WTC11 (cell line): ENCODE measurements around the gene OTOGL.

ENCODE experiments used
- ELF4 ChIP-seq: sonication (generic); formaldehyde crosslinking; IDR thresholded peaks from 2 replicates; pipeline ENCODE4 v1.8.1; 2022; ENCODE audit warnings: low read depth, mild to moderate bottlenecking, moderate library complexity, missing genetic modification reagents
- GABPB1 ChIP-seq: sonication (generic); formaldehyde crosslinking; IDR thresholded peaks from 2 replicates; pipeline ENCODE4 v1.8.1; 2023; ENCODE audit warnings: mild to moderate bottlenecking, missing genetic modification reagents
- TF ChIP-seq, protein P1 (sequence below): fragments of 200-600 bp; IDR thresholded peaks from 2 replicates; pipeline ENCODE4 v1.8.0; 2022; ENCODE audit warnings: antibody characterized with exemption

DNA sequence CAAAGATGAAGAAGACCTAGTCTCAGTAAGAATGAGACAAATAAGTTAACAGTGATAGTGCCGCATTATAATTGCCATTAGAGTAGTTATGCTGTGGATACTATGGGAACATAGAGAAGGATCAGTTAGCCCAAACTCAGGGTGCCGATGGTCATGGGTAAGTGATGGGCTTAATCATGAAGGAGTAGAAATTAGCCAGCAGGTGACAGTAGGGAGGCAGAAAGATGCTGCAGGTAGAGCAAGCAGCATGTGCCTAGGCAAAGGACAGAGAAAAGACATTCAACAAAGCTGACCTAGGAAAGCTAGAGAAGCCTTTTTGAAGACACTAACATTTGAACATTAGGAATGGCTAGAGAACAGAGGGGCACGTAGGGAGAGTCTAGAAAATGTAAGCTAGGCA, 314.1 kb downstream of the OTOGL start:
- TF ChIP-seq, protein P1, sequence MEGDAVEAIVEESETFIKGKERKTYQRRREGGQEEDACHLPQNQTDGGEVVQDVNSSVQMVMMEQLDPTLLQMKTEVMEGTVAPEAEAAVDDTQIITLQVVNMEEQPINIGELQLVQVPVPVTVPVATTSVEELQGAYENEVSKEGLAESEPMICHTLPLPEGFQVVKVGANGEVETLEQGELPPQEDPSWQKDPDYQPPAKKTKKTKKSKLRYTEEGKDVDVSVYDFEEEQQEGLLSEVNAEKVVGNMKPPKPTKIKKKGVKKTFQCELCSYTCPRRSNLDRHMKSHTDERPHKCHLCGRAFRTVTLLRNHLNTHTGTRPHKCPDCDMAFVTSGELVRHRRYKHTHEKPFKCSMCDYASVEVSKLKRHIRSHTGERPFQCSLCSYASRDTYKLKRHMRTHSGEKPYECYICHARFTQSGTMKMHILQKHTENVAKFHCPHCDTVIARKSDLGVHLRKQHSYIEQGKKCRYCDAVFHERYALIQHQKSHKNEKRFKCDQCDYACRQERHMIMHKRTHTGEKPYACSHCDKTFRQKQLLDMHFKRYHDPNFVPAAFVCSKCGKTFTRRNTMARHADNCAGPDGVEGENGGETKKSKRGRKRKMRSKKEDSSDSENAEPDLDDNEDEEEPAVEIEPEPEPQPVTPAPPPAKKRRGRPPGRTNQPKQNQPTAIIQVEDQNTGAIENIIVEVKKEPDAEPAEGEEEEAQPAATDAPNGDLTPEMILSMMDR = no peak
- TF ChIP-seq GABPB1 = no peak
- TF ChIP-seq ELF4 (CRISPR knock-in tag) = no peak
